CD4-positive, alpha-beta T cell (primary cell): Measurements from ENCODE around the gene WAS. TPM values are rescaled to one million over a fixed set of nuclear protein-coding genes. Genes with fewer than 3 reads are reported as not detected.
A peak's percentile ranks its signal among the peaks of the same experiment; 100 is the strongest.

ENCODE experiments used
- ATAC-seq: fragments of 200-7000 bp; cut with Tn5 transposase; one replicate; pipeline ENCODE4 v1.10.0; 2022; ENCODE audit warnings: mild to moderate bottlenecking; ENCODE audit not compliant: poor library complexity
- CTCF ChIA-PET: fragments of 350-600 bp; sonication (Branson Sonifier 250); formaldehyde crosslinking; loops from one replicate; lab custom pipeline; 2021; ENCODE audit warnings: antibody characterized with exemption, inconsistent platforms; lab: Charles Lee
- POLR2A ChIA-PET: fragments of 350-600 bp; sonication (Branson Sonifier 250); formaldehyde crosslinking; loops from one replicate; lab custom pipeline; 2021; ENCODE audit warnings: antibody characterized with exemption, inconsistent platforms; lab: Charles Lee
- DNase-seq, 14 experiments: peaks; one replicate each; pipeline ENCODE4 v3.0.0-alpha.2; 2013 to 2020; ENCODE audit warnings: mixed read lengths in 2 of 14
- H3K27ac ChIP-seq, 2 donors: one replicate each; pipeline versions ENCODE4 v1.5.1 to v1.7.0; 2013; ENCODE audit warnings: low read length in 2 of 2, low read depth in 1 of 2, mild to moderate bottlenecking in 1 of 2
- H3K27me3 ChIP-seq, 2 experiments: 1 replicate in 1 of 2; 2 replicates in 1 of 2; pipeline versions ENCODE4 v1.6.1 to v1.7.0; 2013; ENCODE audit warnings: low read length in 2 of 2, control low read depth in 1 of 2, mild to moderate bottlenecking in 1 of 2, moderate library complexity in 1 of 2; ENCODE audit not compliant: insufficient read depth in 2 of 2, control insufficient read depth in 1 of 2
- H3K36me3 ChIP-seq: one replicate; pipeline ENCODE4 v1.6.1; 2013; ENCODE audit warnings: low read length, control low read depth; ENCODE audit not compliant: insufficient read depth
- H3K4me1 ChIP-seq: one replicate; pipeline ENCODE4 v1.6.1; 2013; ENCODE audit warnings: low read length, control low read depth; ENCODE audit not compliant: insufficient read depth
- H3K4me3 ChIP-seq: one replicate; pipeline ENCODE4 v1.5.1; 2013; ENCODE audit warnings: mild to moderate bottlenecking, low read length, moderate library complexity
- H3K9me3 ChIP-seq, 2 experiments: 1 replicate in 1 of 2; 2 replicates in 1 of 2; pipeline versions ENCODE4 v1.6.1 to v1.7.0; 2013; ENCODE audit warnings: low read length in 2 of 2, mild to moderate bottlenecking in 2 of 2, control low read depth in 1 of 2, moderate library complexity in 1 of 2; ENCODE audit not compliant: control insufficient read depth in 1 of 2, insufficient read depth in 1 of 2
- H3K27ac Mint-ChIP-seq: one replicate; pipeline ENCODE4 v1.8.0; 2020; ENCODE audit warnings: mixed read lengths
- H3K27me3 Mint-ChIP-seq: one replicate; pipeline ENCODE4 v1.8.0; 2021; ENCODE audit warnings: mixed read lengths
- H3K36me3 Mint-ChIP-seq: one replicate; pipeline ENCODE4 v1.8.0; 2021; ENCODE audit warnings: low read depth, mixed read lengths
- H3K4me1 Mint-ChIP-seq: one replicate; pipeline ENCODE4 v1.8.0; 2021; ENCODE audit warnings: low read depth, mixed read lengths
- H3K4me3 Mint-ChIP-seq: one replicate; pipeline ENCODE4 v1.8.0; 2020; ENCODE audit warnings: mild to moderate bottlenecking, mixed read lengths
- H3K9me3 Mint-ChIP-seq: one replicate; pipeline ENCODE4 v1.8.0; 2020; ENCODE audit warnings: mixed read lengths
- intact Hi-C, 2 experiments: fragments of 100-400 bp; cut with DNase I in 1 of 2; cut with micrococcal nuclease in 1 of 2; formaldehyde crosslinking; loops; one replicate each; pipeline versions ENCODE4 v1.15.1 to v1.9.0; 2023 to 2025; cut with DNase I, micrococcal nuclease
- total RNA-seq, 174 experiments: library from RNA in 2 of 174; stranded (reverse) in 2 of 174; gene quantifications; one replicate each; pipeline ENCODE4 v1.2.3 and lab custom pipeline; 2021 to 2026
- TF ChIP-seq, protein P1 (sequence below): fragments of 200-600 bp; IDR thresholded peaks from one replicate; pipeline ENCODE4 v1.8.0; 2022; ENCODE audit warnings: antibody characterized with exemption, mild to moderate bottlenecking

WAS gene
- total RNA-seq, 2 experiments from 2014 or later, result 63.7 to 67.4 TPM

DNA sequence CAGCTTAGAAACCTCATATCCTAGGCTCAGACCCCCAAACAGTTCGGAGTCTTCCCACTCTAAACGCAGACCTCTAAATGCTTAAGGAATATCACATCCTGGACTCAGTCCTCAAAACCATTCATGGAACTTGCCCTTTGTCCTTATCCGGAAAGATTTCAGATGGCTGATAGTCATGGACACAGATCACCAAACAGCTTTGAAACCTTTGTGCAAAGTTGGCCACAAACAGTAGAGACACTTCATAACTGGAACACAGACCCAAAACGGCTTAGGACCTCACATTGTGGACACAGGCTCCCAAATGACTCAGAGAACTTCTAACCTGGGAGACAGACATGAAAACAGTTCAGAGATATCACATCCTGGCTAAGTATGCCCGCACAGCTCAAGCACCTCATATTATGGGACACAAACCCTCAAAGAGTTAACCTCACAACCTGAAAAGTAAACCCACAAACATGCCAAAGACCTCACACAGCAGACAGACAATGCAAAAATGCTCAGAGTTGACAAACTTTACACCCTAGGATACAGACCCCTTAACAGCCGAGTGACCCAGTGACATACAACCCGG, 28.4 kb downstream of the WAS start:
- Mint-ChIP-seq H3K27ac (peak overlapping the region; percentile 93), H3K36me3 (no peaks in the 10 kb centered on the region), H3K9me3 (no peaks in the 10 kb centered on the region), H3K4me3 (peak overlapping the region; percentile 71), H3K4me1 (peaks cover 69% of the 10 kb centered on the region), H3K27me3 (no peaks in the 10 kb centered on the region)
- Histone ChIP-seq H3K4me1 (peaks cover 86% of the 10 kb centered on the region), H3K27ac (peak overlapping the region in 1 of 2 donors; percentile 68), H3K9me3 (no peaks in the 10 kb centered on the region), H3K36me3 (peaks cover 10% of the 10 kb centered on the region), H3K27me3 (no peaks in the 10 kb centered on the region), H3K4me3 (peak overlapping the region; percentile 14)
- TF ChIP-seq, protein P1, sequence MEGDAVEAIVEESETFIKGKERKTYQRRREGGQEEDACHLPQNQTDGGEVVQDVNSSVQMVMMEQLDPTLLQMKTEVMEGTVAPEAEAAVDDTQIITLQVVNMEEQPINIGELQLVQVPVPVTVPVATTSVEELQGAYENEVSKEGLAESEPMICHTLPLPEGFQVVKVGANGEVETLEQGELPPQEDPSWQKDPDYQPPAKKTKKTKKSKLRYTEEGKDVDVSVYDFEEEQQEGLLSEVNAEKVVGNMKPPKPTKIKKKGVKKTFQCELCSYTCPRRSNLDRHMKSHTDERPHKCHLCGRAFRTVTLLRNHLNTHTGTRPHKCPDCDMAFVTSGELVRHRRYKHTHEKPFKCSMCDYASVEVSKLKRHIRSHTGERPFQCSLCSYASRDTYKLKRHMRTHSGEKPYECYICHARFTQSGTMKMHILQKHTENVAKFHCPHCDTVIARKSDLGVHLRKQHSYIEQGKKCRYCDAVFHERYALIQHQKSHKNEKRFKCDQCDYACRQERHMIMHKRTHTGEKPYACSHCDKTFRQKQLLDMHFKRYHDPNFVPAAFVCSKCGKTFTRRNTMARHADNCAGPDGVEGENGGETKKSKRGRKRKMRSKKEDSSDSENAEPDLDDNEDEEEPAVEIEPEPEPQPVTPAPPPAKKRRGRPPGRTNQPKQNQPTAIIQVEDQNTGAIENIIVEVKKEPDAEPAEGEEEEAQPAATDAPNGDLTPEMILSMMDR, result no peak
- DNase-seq (no peak), ATAC-seq (no peak)
- intact Hi-C loops, result no loop called here
- POLR2A ChIA-PET, result interaction anchor here (1.4 to 2.6 kb wide), 3 partner anchors 15 to 25 kb away, joined by 3 to 13 read pairs (median 6); partner anchors contain the start of gene SUV39H1
- CTCF ChIA-PET, result interaction anchor here (1.0 kb wide), 1 partner anchor 64 kb away, joined by 4 read pairs; no protein-coding TSS in a partner anchor

DNA sequence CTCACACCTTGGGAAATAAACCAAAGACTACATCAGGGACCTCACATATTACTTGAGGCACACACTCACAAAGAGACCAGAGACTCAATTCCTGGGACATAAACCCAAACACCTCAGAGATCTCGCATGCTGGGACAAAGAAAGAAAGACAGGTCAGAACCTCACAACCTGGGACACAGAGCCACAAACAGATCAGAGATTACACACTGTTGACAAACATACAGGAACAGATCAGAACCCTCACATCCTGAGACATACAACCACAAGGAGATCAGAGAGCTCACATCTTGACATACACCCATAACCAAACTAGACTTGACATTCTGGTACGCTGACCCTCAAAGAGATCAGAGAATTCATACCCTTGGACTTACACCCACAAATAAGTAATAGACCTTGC, 30.2 kb downstream of the WAS start:
- ChIA-PET POLR2A (interaction anchor here (0.9 to 5.0 kb wide), 8 partner anchors 9 to 224 kb away, joined by 3 to 53 read pairs (median 6); partner anchors contain the start of genes HDAC6, SUV39H1 and TBC1D25), CTCF (interaction anchor here (1.5 kb wide), 1 partner anchor 23 kb away, joined by 4 read pairs; no protein-coding TSS in a partner anchor)
- Mint-ChIP-seq H3K9me3 (no peaks in the 10 kb centered on the region), H3K27ac (peak overlapping the region; percentile 93), H3K4me3 (peak overlapping the region; percentile 71), H3K4me1 (peaks cover 80% of the 10 kb centered on the region), H3K36me3 (no peaks in the 10 kb centered on the region), H3K27me3 (no peaks in the 10 kb centered on the region)
- H3K36me3 ChIP-seq, result peaks cover under 1% of the 10 kb centered on the region
- H3K9me3 ChIP-seq, result no peaks in the 10 kb centered on the region
- intact Hi-C loops, result loop anchor here in 1 of 2 experiments (1.0 kb wide), 1 partner anchor 23 kb away; no protein-coding TSS in a partner anchor
- ATAC-seq (peak; percentile 42), DNase-seq (peak in 3 of 14 experiments; percentile 46 to 72 (median 51))
- TF ChIP-seq, protein P1, result no peak
- H3K27ac ChIP-seq, result peak overlapping the region; percentile 21 to 68
- H3K4me1 ChIP-seq, result peaks cover 82% of the 10 kb centered on the region
- no peaks in the 10 kb centered on the region for H3K27me3 ChIP-seq
- no peak overlapping the region for H3K4me3 ChIP-seq

DNA sequence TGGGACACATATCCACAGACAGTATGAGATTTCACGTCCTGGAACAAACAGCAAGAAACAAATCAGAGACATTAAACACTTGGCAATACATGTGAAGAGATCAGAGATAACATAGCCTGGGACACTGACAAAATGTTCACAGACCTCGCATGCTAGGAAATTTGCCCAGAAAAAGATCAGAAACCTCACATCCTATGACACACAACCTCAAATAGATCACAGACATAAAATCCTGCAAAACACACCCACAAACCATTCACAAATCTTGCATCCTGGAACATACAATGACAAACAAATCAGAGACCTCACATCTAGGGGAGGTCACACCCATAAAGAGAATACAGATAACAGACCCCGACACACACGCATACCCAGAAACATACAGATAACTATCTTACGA, 31.0 kb downstream of the WAS start:
- Histone ChIP-seq H3K27ac (peak overlapping the region; percentile 9 to 21), H3K27me3 (no peaks in the 10 kb centered on the region), H3K4me1 (peaks cover 79% of the 10 kb centered on the region), H3K36me3 (no peaks in the 10 kb centered on the region), H3K9me3 (no peaks in the 10 kb centered on the region), H3K4me3 (no peak overlapping the region)
- H3K4me1 Mint-ChIP-seq, result peaks cover 86% of the 10 kb centered on the region
- peak; percentile 43 for ATAC-seq
- ChIA-PET CTCF (interaction anchor here (1.5 kb wide), 1 partner anchor 23 kb away, joined by 4 read pairs; no protein-coding TSS in a partner anchor), POLR2A (interaction anchor here (1.1 to 5.0 kb wide), 6 partner anchors 17 to 223 kb away, joined by 3 to 53 read pairs (median 6); partner anchors contain the start of genes HDAC6, SUV39H1 and TBC1D25)
- intact Hi-C loops, result no loop called here
- peak overlapping the region; percentile 26 for H3K4me3 Mint-ChIP-seq
- H3K9me3 Mint-ChIP-seq, result no peaks in the 10 kb centered on the region
- TF ChIP-seq, protein P1, result no peak
- no peaks in the 10 kb centered on the region for H3K27me3 Mint-ChIP-seq
- DNase-seq, result peak in 3 of 14 experiments; percentile 48 to 73 (median 58)
- H3K36me3 Mint-ChIP-seq, result no peaks in the 10 kb centered on the region
- peak overlapping the region; percentile 93 for H3K27ac Mint-ChIP-seq
